ENCODE results near the gene APCDD1. TPM values are rescaled to one million over a fixed set of nuclear protein-coding genes. Genes with fewer than 3 reads are reported as not detected.

Gene APCDD1
- total RNA-seq, 4 donors from 2014 or later, result 7.8 to 13.5 (median 11.9) TPM

- intact Hi-C loops (cut with DNase I), result loop anchor here (5.0 kb wide), 1 partner anchor 549 kb away; no protein-coding TSS in a partner anchor
- Histone ChIP-seq H3K36me3 (no peaks in the 10 kb centered on the region), H3K4me3 (replicated peaks in 1 of 3) (no peak overlapping the region), H3K27me3 (no peaks in the 10 kb centered on the region), H3K4me1 (peaks cover 3 to 5% of the 10 kb centered on the region in 2 donors), H3K27ac (no peak overlapping the region), H3K9me3 (no peaks in the 10 kb centered on the region)
- WGBS, 2 donors, result 83 to 85% methylated on average over 8 of the region's 8 CpGs
- no peak for DNase-seq
- TF ChIP-seq CTCF (IDR thresholded peaks at IDR 0.05), result no peak
- TF ChIP-seq POLR2A (IDR thresholded peaks at IDR 0.05), result no peak
Measured at GRCh38 chr18:10521566-10521965, 67.1 kb downstream of the APCDD1 start.

DNA sequence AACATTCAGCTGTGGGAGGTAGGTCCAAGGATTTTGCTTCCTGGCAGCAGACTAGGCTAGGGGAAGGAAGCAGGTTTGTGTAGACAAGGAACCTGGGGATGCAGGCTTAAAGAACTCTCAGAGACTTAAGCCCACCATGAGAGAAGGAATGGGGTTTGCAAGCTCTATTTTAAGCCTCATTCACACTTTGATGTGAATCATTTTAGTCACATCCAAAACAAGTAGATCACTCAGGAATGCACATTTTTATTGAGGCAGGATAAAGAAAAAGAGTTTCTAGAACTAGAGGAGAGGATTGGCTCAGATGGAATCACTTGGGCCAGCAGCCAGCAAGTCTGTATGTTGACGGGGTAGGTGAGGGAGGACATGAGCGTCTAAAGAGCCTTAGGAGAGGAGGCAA is 68.1 kb downstream of the APCDD1 start:
- intact Hi-C loops (cut with DNase I), result loop anchor here (5.0 kb wide), 1 partner anchor 550 kb away; no protein-coding TSS in a partner anchor
- WGBS, 2 donors, result 56 to 64% methylated on average over 2 of the region's 2 CpGs
- no peak for TF ChIP-seq POLR2A (IDR thresholded peaks at IDR 0.05)
- no peak for TF ChIP-seq CTCF (IDR thresholded peaks at IDR 0.05)
- H3K27me3 ChIP-seq, result no peaks in the 10 kb centered on the region
- no peak for DNase-seq
- no peak overlapping the region for H3K27ac ChIP-seq
- no peaks in the 10 kb centered on the region for H3K36me3 ChIP-seq
- no peaks in the 10 kb centered on the region for H3K9me3 ChIP-seq
- H3K4me3 ChIP-seq (replicated peaks in 1 of 3), result no peak overlapping the region
- H3K4me1 ChIP-seq, result peaks cover 8 to 12% of the 10 kb centered on the region in 2 donors

- H3K27ac ChIP-seq, result no peak overlapping the region
- TF ChIP-seq POLR2A (IDR thresholded peaks at IDR 0.05) (no peak), CTCF (IDR thresholded peaks at IDR 0.05) (no peak)
- H3K4me3 ChIP-seq (replicated peaks in 1 of 3), result no peak overlapping the region
- DNase-seq, result no peak
- no peaks in the 10 kb centered on the region for H3K27me3 ChIP-seq
- intact Hi-C loops (cut with DNase I), result loop anchor here (5.0 kb wide), 1 partner anchor 551 kb away; no protein-coding TSS in a partner anchor
- no peaks in the 10 kb centered on the region for H3K36me3 ChIP-seq
- H3K9me3 ChIP-seq, result no peaks in the 10 kb centered on the region
- WGBS, 2 donors, result 78 to 82% methylated on average over 4 of the region's 4 CpGs
- peaks cover 12 to 17% of the 10 kb centered on the region in 2 donors for H3K4me1 ChIP-seq
Measured at GRCh38 chr18:10523544-10523943, 69.1 kb downstream of the APCDD1 start.

DNA sequence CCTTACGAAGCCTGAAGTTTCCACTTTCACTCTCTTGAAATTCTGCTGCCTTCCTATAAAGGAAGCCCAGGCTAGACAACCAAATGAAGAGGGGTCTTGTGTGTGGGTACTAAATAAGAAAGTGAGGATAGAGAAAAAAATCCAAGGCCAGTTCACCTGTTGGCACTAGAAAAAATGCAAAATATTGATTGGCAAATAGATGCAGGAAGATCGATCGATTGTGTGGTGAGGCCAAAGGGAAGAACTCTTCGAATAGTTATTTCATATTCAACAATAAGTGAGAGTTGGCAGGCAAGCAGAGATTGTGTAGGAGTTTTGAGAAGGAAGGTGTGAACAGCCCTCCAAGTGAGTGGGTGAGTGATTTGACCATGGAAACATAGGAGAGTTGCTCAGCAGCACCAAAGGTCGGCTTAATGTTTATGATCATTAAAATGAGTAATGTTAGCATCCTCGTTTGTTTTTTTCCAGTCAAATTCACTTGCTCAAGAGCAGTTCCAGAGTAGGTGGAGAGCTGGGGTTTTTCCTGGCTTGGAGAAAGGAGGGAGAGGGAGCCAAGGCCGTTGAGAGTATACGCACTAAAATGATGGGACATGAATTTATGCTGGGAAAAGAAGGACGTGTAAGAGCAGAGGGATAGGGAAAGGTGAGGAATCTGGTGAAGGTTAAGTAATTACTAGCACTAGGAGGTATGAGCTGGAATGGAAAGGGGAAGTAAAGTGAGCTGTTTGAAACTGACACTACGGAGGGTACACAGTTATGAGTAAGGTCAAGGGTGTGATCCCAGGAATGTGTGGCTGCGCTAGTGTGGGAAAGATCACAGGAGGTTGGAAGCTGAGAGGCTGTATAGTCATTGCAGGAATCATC is 70.3 kb downstream of the APCDD1 start:
- Histone ChIP-seq H3K36me3 (no peaks in the 10 kb centered on the region), H3K4me3 (replicated peaks in 1 of 3) (no peak overlapping the region), H3K27ac (no peak overlapping the region), H3K27me3 (no peaks in the 10 kb centered on the region), H3K4me1 (peaks cover 12 to 19% of the 10 kb centered on the region in 2 donors), H3K9me3 (no peaks in the 10 kb centered on the region)
- intact Hi-C loops (cut with DNase I), result loop anchor here (5.0 kb wide), 1 partner anchor 552 kb away; no protein-coding TSS in a partner anchor
- no peak for DNase-seq
- WGBS, 2 donors, result 73 to 80% methylated on average over 11 of the region's 11 CpGs
- TF ChIP-seq POLR2A (IDR thresholded peaks at IDR 0.05) (no peak), CTCF (IDR thresholded peaks at IDR 0.05) (no peak)

DNA sequence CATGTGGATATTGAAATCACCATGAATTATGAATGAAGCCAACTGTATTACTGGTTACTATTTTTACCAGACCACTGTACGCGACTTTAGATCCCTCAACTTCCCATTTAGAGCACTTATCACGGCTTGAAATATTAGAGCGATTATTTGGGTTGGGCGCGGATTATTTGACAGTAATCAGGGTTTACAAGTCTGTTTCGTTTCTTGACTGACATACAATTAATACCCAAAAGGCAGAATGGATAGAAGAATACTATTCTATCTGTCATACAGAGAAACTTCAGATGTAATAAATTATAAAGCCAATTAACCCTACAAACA is 70.9 kb downstream of the APCDD1 start:
- H3K27me3 ChIP-seq, result no peaks in the 10 kb centered on the region
- no peak for DNase-seq
- intact Hi-C loops (cut with DNase I), result no loop called here
- peak overlapping the region in 1 of 3 donors; percentile 92 for H3K27ac ChIP-seq
- H3K4me1 ChIP-seq, result peaks cover 12 to 20% of the 10 kb centered on the region in 2 donors
- no peaks in the 10 kb centered on the region for H3K9me3 ChIP-seq
- H3K4me3 ChIP-seq (replicated peaks in 1 of 3), result peak overlapping the region in 1 of 3 donors; percentile 97
- 70 to 79% methylated on average over 7 of the region's 7 CpGs for WGBS, 2 donors
- no peaks in the 10 kb centered on the region for H3K36me3 ChIP-seq
- no peak for TF ChIP-seq POLR2A (IDR thresholded peaks at IDR 0.05)
- no peak for TF ChIP-seq CTCF (IDR thresholded peaks at IDR 0.05)

Data from thyroid gland (tissue), 4 donors.